Stimulated activated CD8-positive, alpha-beta memory T cell treated with anti-CD3 and anti-CD28 coated beads, Interleukin-12 subunit alpha, Interleukin-12 subunit beta, amount 100 ng/mL, for 4 hours (primary cell): ENCODE measurements around the gene IGFN1.

Experiments
- DNase-seq: peaks from one replicate; pipeline ENCODE4 v3.0.0-alpha.2; 2020; ENCODE audit warnings: low read depth

Gene IGFN1

GRCh38 chr1:201185123-201185453, 5.5 kb upstream of the IGFN1 start:
- DNase-seq: no peak

- DNase-seq: no peak
Observed at GRCh38 chr1:201185527-201186128, 5.0 kb upstream of the IGFN1 start.

GRCh38 chr1:201186192-201186591, 4.4 kb upstream of the IGFN1 start:
- no peak for DNase-seq

- no peak for DNase-seq
Observed at GRCh38 chr1:201189085-201189484, 1.5 kb upstream of the IGFN1 start.

GRCh38 chr1:201190005-201190404, 619 bp upstream of the IGFN1 start:
- no peak for DNase-seq

GRCh38 chr1:201191653-201192260, 1.1 kb downstream of the IGFN1 start:
- no peak for DNase-seq

- DNase-seq: no peak
Observed at GRCh38 chr1:201192261-201192788, 1.7 kb downstream of the IGFN1 start.

- DNase-seq: no peak
Observed at GRCh38 chr1:201194046-201194445, 3.4 kb downstream of the IGFN1 start.

- DNase-seq: no peak
Observed at GRCh38 chr1:201198598-201198997, 8.0 kb downstream of the IGFN1 start.

GRCh38 chr1:201205036-201205435, 14.4 kb downstream of the IGFN1 start:
- DNase-seq: no peak

GRCh38 chr1:201206176-201206575, 15.6 kb downstream of the IGFN1 start:
- no peak for DNase-seq

- DNase-seq: no peak
Observed at GRCh38 chr1:201207046-201207445, 16.4 kb downstream of the IGFN1 start.

GRCh38 chr1:201208236-201208635, 17.6 kb downstream of the IGFN1 start:
- no peak for DNase-seq

GRCh38 chr1:201212056-201212455, 21.4 kb downstream of the IGFN1 start:
- DNase-seq: no peak

- DNase-seq: no peak
Observed at GRCh38 chr1:201212461-201213055, 21.9 kb downstream of the IGFN1 start.

- no peak for DNase-seq
Observed at GRCh38 chr1:201213106-201213770, 22.6 kb downstream of the IGFN1 start.

GRCh38 chr1:201213926-201214325, 23.3 kb downstream of the IGFN1 start:
- no peak for DNase-seq

GRCh38 chr1:201214461-201214860, 23.8 kb downstream of the IGFN1 start:
- no peak for DNase-seq

GRCh38 chr1:201214886-201215285, 24.3 kb downstream of the IGFN1 start:
- DNase-seq: no peak

- no peak for DNase-seq
Observed at GRCh38 chr1:201215531-201216357, 25.1 kb downstream of the IGFN1 start.

- DNase-seq: no peak
Observed at GRCh38 chr1:201216395-201217085, 25.9 kb downstream of the IGFN1 start.

GRCh38 chr1:201217146-201217545, 26.5 kb downstream of the IGFN1 start:
- DNase-seq: no peak
